Measurements from ENCODE around the gene ACTMAP.
"Not testable (repeated sequence)": the region's sequence is repeated elsewhere in the genome, so short reads cannot be mapped to it uniquely, and the experiment has no call there.

ACTMAP gene

DNA sequence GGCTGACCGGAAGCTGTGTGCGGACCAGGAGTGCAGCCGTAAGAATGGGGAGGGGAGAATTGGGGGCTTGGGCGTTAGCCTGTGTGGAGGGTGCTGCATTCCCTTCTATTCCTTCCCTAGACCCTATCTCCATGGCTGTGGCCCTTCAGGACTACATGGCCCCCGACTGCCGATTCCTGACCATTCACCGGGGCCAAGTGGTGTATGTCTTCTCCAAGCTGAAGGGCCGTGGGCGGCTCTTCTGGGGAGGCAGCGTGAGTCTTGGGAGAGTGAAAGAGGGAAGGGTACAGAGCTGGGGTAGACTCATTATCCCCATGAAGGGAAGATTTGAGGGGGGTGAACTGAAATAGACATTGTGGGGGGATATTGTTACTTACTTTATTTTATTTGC lies 25.4 kb upstream of the ACTMAP start:
- no peaks in the 10 kb centered on the region for H3K27me3 ChIP-seq (ENCODE audit: insufficient read depth, low read length)
- no peaks in the 10 kb centered on the region for H3K79me2 ChIP-seq (ENCODE audit: insufficient read depth, low read length)
- no peaks in the 10 kb centered on the region for H3F3A ChIP-seq (ENCODE audit: insufficient read depth, low read length)
- H3K36me3 ChIP-seq (ENCODE audit: insufficient read depth, low read length) = peaks cover 14% of the 10 kb centered on the region
- no peak overlapping the region for H3K9ac ChIP-seq (ENCODE audit: low read length)
- H3K27ac ChIP-seq (ENCODE audit: low read depth, low read length, poor library complexity, severe bottlenecking) = peak overlapping the region; percentile 99
- no peaks in the 10 kb centered on the region for H3K9me3 ChIP-seq (ENCODE audit: low read length)
- H2AFZ ChIP-seq (ENCODE audit: low read length) = no peak overlapping the region
- no peaks in the 10 kb centered on the region for H4K20me1 ChIP-seq (ENCODE audit: insufficient read depth, low read length)
- H3K4me3 ChIP-seq (ENCODE audit: low read depth, low read length, poor library complexity, severe bottlenecking) = no peak overlapping the region
- no peak overlapping the region for H3K4me2 ChIP-seq (ENCODE audit: low read length)
- peaks cover 52% of the 10 kb centered on the region for H3K4me1 ChIP-seq (ENCODE audit: insufficient read depth, low read length, severe bottlenecking)
- no peak for TF ChIP-seq EZH2 (IDR thresholded peaks at IDR 0.05; ENCODE audit: borderline replicate concordance, low read length)
- TF ChIP-seq, protein P1, sequence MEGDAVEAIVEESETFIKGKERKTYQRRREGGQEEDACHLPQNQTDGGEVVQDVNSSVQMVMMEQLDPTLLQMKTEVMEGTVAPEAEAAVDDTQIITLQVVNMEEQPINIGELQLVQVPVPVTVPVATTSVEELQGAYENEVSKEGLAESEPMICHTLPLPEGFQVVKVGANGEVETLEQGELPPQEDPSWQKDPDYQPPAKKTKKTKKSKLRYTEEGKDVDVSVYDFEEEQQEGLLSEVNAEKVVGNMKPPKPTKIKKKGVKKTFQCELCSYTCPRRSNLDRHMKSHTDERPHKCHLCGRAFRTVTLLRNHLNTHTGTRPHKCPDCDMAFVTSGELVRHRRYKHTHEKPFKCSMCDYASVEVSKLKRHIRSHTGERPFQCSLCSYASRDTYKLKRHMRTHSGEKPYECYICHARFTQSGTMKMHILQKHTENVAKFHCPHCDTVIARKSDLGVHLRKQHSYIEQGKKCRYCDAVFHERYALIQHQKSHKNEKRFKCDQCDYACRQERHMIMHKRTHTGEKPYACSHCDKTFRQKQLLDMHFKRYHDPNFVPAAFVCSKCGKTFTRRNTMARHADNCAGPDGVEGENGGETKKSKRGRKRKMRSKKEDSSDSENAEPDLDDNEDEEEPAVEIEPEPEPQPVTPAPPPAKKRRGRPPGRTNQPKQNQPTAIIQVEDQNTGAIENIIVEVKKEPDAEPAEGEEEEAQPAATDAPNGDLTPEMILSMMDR (IDR thresholded peaks at IDR 0.05; ENCODE audit: low read length) = no peak
- no peaks in the 10 kb centered on the region for H3K9me2 ChIP-seq (ENCODE audit: low read depth, low read length)

DNA sequence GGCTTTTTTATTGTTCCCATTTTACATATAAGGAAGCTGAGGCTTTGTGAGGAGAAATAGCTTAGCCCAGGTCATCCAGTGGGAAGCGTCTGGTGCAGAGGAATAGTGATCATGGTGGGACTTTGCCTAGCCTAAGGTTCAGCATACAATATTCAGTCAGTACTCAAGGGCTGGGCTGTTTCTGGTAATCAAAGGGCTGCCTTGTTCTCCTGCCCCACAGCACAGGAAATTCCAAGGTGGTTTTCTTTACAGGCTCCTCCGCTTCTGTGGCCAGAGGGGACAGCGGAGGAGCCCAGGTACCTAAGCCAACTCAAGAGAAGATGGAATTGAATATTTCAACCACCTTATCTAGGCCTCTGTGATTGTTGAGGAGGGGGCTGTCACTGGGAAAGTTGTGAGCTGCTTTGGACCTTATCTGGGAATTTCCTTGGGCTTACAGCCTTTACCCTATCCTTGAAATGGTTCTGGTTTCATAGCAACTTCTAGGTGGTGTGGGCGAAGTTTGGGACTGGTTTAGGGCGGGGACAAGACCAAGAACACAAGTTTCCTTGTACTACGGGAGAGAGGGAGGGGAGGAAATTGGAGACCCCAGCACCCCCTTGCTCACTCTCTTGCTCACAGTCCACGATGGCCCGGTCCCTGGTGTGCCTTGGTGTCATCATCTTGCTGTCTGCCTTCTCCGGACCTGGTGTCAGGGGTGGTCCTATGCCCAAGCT lies 24.8 kb upstream of the ACTMAP start, which contains the start of gene MIA:
Gene MIA, plus strand, starts transcription at position 606 of the 716 bp plus-strand sequence. Its CDS starts 22 bp downstream, at position 628.
- H2AFZ ChIP-seq (ENCODE audit: low read length) = no peak within 1 kb of the TSS
- no peaks in the 10 kb centered on the region for H3K9me2 ChIP-seq (ENCODE audit: low read depth, low read length)
- no peaks in the 10 kb centered on the region for H3K9me3 ChIP-seq (ENCODE audit: low read length)
- H3K4me1 ChIP-seq (ENCODE audit: insufficient read depth, low read length, severe bottlenecking) = peaks cover 52% of the 10 kb centered on the region
- TF ChIP-seq, protein P1 (IDR thresholded peaks at IDR 0.05; ENCODE audit: low read length) = no peak
- no peak for TF ChIP-seq EZH2 (IDR thresholded peaks at IDR 0.05; ENCODE audit: borderline replicate concordance, low read length)
- peak within 1 kb of the TSS; percentile 78 for H3K4me2 ChIP-seq (ENCODE audit: low read length)
- no peaks in the 10 kb centered on the region for H3K27me3 ChIP-seq (ENCODE audit: insufficient read depth, low read length)
- H3K79me2 ChIP-seq (ENCODE audit: insufficient read depth, low read length) = no peaks in the 10 kb centered on the region
- H3K36me3 ChIP-seq (ENCODE audit: insufficient read depth, low read length) = peaks cover 16% of the 10 kb centered on the region
- H3K9ac ChIP-seq (ENCODE audit: low read length) = peak within 1 kb of the TSS; percentile 73
- H3F3A ChIP-seq (ENCODE audit: insufficient read depth, low read length) = no peaks in the 10 kb centered on the region; the same call in 1 of the 2 replicates
- H3K4me3 ChIP-seq (ENCODE audit: low read depth, low read length, poor library complexity, severe bottlenecking) = peak within 1 kb of the TSS; percentile 53
- peak within 1 kb of the TSS; percentile 99 for H3K27ac ChIP-seq (ENCODE audit: low read depth, low read length, poor library complexity, severe bottlenecking)
- H4K20me1 ChIP-seq (ENCODE audit: insufficient read depth, low read length) = no peaks in the 10 kb centered on the region

DNA sequence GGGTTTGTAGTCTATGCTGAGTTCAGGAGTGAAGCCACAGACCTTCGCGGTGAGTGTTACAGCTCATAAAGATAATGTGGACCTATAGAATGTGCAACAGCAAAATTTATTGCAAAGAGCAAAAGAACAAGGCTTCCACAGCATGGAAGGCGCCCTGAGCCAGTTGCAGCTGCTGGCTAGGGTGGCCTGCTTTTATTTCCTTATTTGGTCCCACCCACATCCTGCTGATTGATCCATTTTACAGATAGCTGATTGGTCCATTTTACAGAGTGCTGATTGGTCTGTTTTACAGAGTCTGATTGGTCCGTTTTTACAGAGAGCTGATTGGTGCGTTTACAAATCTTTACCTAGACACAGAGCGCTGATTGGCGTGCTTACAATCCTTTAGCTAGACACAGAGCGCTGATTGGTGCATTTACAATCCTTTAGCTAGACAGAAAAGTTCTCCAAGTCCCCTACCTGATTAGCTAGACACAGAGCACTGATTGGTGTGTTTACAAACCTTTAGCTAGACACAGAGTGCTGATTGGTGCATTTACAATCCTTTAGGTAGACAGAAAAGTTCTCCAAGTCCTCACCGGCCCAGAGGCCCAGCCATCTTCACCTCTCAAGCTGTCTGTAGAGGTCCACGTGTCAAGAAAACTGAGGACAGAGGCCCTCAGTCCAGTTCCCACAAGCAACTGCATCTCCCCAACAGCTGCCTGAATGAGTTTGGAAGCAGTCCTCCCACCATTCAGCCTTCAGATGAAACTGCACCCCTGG lies 21.0 kb upstream of the ACTMAP start:
- H4K20me1 ChIP-seq (ENCODE audit: insufficient read depth, low read length); H3K9ac ChIP-seq (ENCODE audit: low read length); H3K4me3 ChIP-seq (ENCODE audit: low read depth, low read length, poor library complexity, severe bottlenecking); H3K27me3 ChIP-seq (ENCODE audit: insufficient read depth, low read length); H3K9me3 ChIP-seq (ENCODE audit: low read length); H3K4me2 ChIP-seq (ENCODE audit: low read length); H3K79me2 ChIP-seq (ENCODE audit: insufficient read depth, low read length); H3F3A ChIP-seq (ENCODE audit: insufficient read depth, low read length); H2AFZ ChIP-seq (ENCODE audit: low read length); H3K9me2 ChIP-seq (ENCODE audit: low read depth, low read length): not testable (repeated sequence)
- Histone ChIP-seq H3K27ac (ENCODE audit: low read depth, low read length, poor library complexity, severe bottlenecking) (peak overlapping the region; percentile 61), H3K36me3 (ENCODE audit: insufficient read depth, low read length) (peaks cover 37% of the 10 kb centered on the region), H3K4me1 (ENCODE audit: insufficient read depth, low read length, severe bottlenecking) (peaks cover 27% of the 10 kb centered on the region)
